ENCODE data around the gene ANKK1.

The ANKK1 gene

DNA sequence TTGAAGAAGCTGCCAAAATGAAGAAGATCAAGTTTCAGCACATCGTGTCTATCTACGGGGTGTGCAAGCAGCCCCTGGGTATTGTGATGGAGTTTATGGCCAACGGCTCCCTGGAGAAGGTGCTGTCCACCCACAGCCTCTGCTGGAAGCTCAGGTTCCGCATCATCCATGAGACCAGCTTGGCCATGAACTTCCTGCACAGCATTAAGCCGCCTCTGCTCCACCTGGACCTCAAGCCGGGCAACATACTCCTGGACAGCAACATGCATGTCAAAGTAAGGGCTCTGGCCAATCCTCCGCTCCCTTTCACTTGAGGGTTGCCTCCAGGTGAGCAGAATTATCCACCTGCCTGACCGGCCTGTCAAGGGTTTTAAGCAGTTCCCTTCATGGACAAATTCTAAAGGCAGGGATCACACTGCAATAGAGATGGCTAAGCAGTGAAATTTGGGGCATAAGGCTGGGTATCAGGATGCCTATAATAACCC, 6.0 kb downstream of the ANKK1 start:
- TF ChIP-seq POLR2A (IDR thresholded peaks at IDR 0.05; ENCODE audit: low read length) = no peak
- TF ChIP-seq GATA1 (IDR thresholded peaks at IDR 0.05; ENCODE audit: low read depth, low read length) = no peak
- no peak for DNase-seq

GRCh38 chr11:113394919-113395318, 7.3 kb downstream of the ANKK1 start:
- no peak for DNase-seq
- TF ChIP-seq POLR2A (IDR thresholded peaks at IDR 0.05; ENCODE audit: low read length) = no peak
- no peak for TF ChIP-seq GATA1 (IDR thresholded peaks at IDR 0.05; ENCODE audit: low read depth, low read length)

GRCh38 chr11:113395782-113396336, 8.3 kb downstream of the ANKK1 start:
- TF ChIP-seq GATA1 (IDR thresholded peaks at IDR 0.05; ENCODE audit: low read depth, low read length) = no peak
- no peak for TF ChIP-seq POLR2A (IDR thresholded peaks at IDR 0.05; ENCODE audit: low read length)
- DNase-seq = no peak

DNA sequence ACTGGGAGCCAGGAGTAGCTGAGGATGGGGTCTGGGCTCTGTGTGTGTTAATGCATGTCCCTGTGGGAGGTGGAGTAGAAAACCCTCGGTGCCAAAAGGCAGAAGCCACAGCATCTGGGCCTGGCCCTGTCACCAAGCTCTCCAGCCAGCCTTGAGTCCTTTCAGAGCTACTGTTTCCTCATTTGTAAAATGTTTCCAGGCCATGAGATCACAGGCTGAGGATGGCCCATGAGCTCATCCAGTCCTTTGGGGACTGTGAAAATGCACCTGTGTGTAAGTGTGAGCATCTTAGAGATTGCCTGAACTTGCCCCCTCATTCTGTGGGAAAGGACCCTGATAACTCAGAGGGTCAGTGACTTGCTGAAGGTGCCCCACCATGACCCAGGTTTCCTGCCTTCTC, 9.1 kb downstream of the ANKK1 start:
- TF ChIP-seq POLR2A (IDR thresholded peaks at IDR 0.05; ENCODE audit: low read length) (no peak), GATA1 (IDR thresholded peaks at IDR 0.05; ENCODE audit: low read depth, low read length) (no peak)
- DNase-seq = no peak

- no peak for TF ChIP-seq GATA1 (IDR thresholded peaks at IDR 0.05; ENCODE audit: low read depth, low read length)
- TF ChIP-seq POLR2A (IDR thresholded peaks at IDR 0.05; ENCODE audit: low read length) = no peak
- DNase-seq = no peak
These were observed 9.6 kb downstream of the ANKK1 start for GRCh38 chr11:113397212-113397611.

- no peak for DNase-seq
- TF ChIP-seq POLR2A (IDR thresholded peaks at IDR 0.05; ENCODE audit: low read length) (no peak), GATA1 (IDR thresholded peaks at IDR 0.05; ENCODE audit: low read depth, low read length) (no peak)
These were observed 10.2 kb downstream of the ANKK1 start for GRCh38 chr11:113397821-113398220.

DNA sequence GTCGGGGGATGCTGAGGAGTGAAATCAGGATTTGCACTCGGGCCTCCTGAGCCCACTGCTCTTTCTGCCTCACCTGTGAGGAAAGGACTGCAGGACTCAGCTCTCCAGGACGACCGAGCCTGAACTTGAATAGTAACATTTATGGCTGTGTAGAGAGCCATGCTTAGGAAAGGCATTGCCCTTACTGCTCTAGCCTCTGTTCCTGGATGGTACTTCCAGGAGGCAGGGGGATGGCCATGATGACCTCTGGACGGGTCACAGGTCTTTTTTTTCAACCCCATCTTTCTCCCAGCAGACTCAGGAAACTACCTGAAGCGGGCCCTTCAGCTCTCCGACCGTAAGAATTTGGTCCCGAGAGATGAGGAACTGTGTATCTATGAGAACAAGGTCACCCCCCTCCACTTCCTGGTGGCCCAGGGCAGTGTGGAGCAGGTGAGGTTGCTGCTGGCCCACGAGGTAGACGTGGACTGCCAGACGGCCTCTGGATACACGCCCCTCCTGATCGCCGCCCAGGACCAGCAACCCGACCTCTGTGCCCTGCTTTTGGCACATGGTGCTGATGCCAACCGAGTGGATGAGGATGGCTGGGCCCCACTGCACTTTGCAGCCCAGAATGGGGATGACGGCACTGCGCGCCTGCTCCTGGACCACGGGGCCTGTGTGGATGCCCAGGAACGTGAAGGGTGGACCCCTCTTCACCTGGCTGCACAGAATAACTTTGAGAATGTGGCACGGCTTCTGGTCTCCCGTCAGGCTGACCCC, 11.3 kb downstream of the ANKK1 start:
- TF ChIP-seq GATA1 (IDR thresholded peaks at IDR 0.05; ENCODE audit: low read depth, low read length) = no peak
- TF ChIP-seq POLR2A (IDR thresholded peaks at IDR 0.05; ENCODE audit: low read length) = no peak

GRCh38 chr11:113400631-113401230, 13.2 kb downstream of the ANKK1 start:
- no peak for DNase-seq
- TF ChIP-seq GATA1 (IDR thresholded peaks at IDR 0.05; ENCODE audit: low read depth, low read length) (no peak), POLR2A (IDR thresholded peaks at IDR 0.05; ENCODE audit: low read length) (no peak)

More for the DNA sequence above, 11.3 kb downstream of the ANKK1 start:
- DNase-seq = no peak

GRCh38 chr11:113401718-113402117, 14.1 kb downstream of the ANKK1 start:
- no peak for TF ChIP-seq GATA1 (IDR thresholded peaks at IDR 0.05; ENCODE audit: low read depth, low read length)
- no peak for TF ChIP-seq POLR2A (IDR thresholded peaks at IDR 0.05; ENCODE audit: low read length)
- no peak for DNase-seq

- TF ChIP-seq GATA1 (IDR thresholded peaks at IDR 0.05; ENCODE audit: low read depth, low read length) (no peak), POLR2A (IDR thresholded peaks at IDR 0.05; ENCODE audit: low read length) (no peak)
- no peak for DNase-seq
These were observed 17.4 kb downstream of the ANKK1 start for GRCh38 chr11:113404859-113405430.

- DNase-seq = no peak
- TF ChIP-seq GATA1 (IDR thresholded peaks at IDR 0.05; ENCODE audit: low read depth, low read length) = no peak
- no peak for TF ChIP-seq POLR2A (IDR thresholded peaks at IDR 0.05; ENCODE audit: low read length)
These were observed 18.3 kb downstream of the ANKK1 start for GRCh38 chr11:113405724-113406478.

DNA sequence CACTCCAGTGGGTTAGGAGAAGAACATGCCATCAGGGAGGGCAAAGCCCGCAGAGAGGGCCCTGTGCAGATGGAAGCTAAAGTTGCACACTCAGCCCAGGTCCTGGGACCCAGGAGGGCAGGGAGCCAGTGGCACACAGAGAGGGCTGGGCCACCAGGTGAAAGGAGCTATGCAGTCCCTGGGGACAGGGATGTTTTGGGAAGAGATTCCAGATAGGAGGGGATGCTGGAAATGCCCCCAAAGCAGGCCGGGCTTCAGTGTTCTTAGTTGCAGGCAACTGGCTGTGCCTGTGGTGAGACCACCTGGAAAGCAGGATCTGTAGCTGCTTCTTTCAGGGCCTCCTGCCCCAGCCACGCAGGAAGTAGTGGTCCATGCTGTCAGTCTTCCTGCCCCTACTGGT, 19.6 kb downstream of the ANKK1 start:
- no peak for DNase-seq
- TF ChIP-seq POLR2A (IDR thresholded peaks at IDR 0.05; ENCODE audit: low read length) (no peak), GATA1 (IDR thresholded peaks at IDR 0.05; ENCODE audit: low read depth, low read length) (no peak)

DNA sequence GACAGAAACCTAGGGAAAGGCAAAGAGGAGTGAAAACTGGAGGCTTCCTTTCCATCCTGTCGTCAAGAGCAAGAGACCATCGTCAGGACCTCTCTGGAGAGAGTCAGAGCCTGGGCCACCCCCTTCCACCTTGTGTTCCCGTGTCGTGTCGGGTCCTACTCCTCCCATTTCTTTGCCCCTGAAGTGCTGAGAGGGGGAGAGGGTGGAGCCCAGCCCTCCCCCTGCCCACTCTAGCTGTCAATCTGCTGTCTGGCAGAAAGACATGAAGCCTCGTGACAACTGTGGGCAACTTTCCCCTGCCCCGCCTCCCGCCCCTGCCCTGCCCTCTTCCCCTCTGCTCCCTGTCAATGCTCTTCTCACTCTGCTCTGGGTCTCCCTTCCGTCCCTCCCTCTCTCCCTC, 20.6 kb downstream of the ANKK1 start:
- DNase-seq = no peak
- TF ChIP-seq POLR2A (IDR thresholded peaks at IDR 0.05; ENCODE audit: low read length) (no peak), GATA1 (IDR thresholded peaks at IDR 0.05; ENCODE audit: low read depth, low read length) (no peak)

GRCh38 chr11:113408887-113409286, 21.3 kb downstream of the ANKK1 start:
- no peak for DNase-seq
- TF ChIP-seq GATA1 (IDR thresholded peaks at IDR 0.05; ENCODE audit: low read depth, low read length) = no peak
